ENCODE measurements around the gene C10orf95. TPM values are rescaled to one million over a fixed set of nuclear protein-coding genes. Genes with fewer than 3 reads are reported as not detected.

Gene C10orf95
- total and polyA plus RNA-seq, 10 of the 15 experiments (the other 5 are each of a cell fraction or from before 2014, with no cell fraction given), result 0.06 to 1.1 (median 0.31) TPM

- BruUV-seq (replicated peaks), result no TSS peak
- H3K4me2 ChIP-seq (ENCODE audit: control insufficient read depth, insufficient read depth), result no peak overlapping the region
- DNase-seq (ENCODE audit: low read depth, low spot score) (no peak), ATAC-seq (0 out of 3 replicates have a peak, but pooled peaks have one; percentile 1), FAIRE-seq (no peak)
- H3K9ac ChIP-seq (ENCODE audit: control insufficient read depth, insufficient read depth, low read length), result no peak overlapping the region
- no peaks in the 10 kb centered on the region for H3K9me3 ChIP-seq (replicated peaks; ENCODE audit: control insufficient read depth, insufficient read depth, low read length)
- H4K20me1 ChIP-seq (ENCODE audit: control insufficient read depth, insufficient read depth), result no peaks in the 10 kb centered on the region
- H3K4me1 ChIP-seq (ENCODE audit: control insufficient read depth, insufficient read depth, low read length), result peaks cover 18% of the 10 kb centered on the region
- CTCF ChIA-PET, result interaction anchor here (0.6 to 4.0 kb wide), 9 partner anchors 9 to 320 kb away, joined by 3 to 21 read pairs (median 3); partner anchors contain the start of genes FBXL15 and PPRC1
- TF ChIP-seq CBFB (IDR thresholded peaks at IDR 0.05; ENCODE audit: low read depth) (no peak), RUNX3 (IDR thresholded peaks at IDR 0.05; ENCODE audit: low read length) (0 out of 2 replicates have a peak, but pooled peaks have one; percentile 26), JUNB (IDR thresholded peaks at IDR 0.05) (peak; percentile 60; the same call in 1 of the 2 replicates), DPF2 (IDR thresholded peaks at IDR 0.05) (0 out of 2 replicates have a peak, but pooled peaks have one; percentile 34), YY1 (IDR thresholded peaks at IDR 0.05; ENCODE audit: low read depth, low read length) (peak; percentile 58), PAX5 (IDR thresholded peaks at IDR 0.05; ENCODE audit: borderline replicate concordance, low read depth, low read length) (0 out of 2 replicates have a peak, but pooled peaks have one; percentile 13), EED (IDR thresholded peaks at IDR 0.05; ENCODE audit: low read depth) (peak; percentile 69; the same call in 1 of the 2 replicates), IKZF1 (conservative IDR thresholded peaks at IDR 0.05) (0 out of 2 replicates have a peak, but pooled peaks have one; percentile 40), CREM (IDR thresholded peaks at IDR 0.05; ENCODE audit: low read depth) (no peak), ATF2 (IDR thresholded peaks at IDR 0.05; ENCODE audit: low read length) (peak; percentile 57), ATF7 (IDR thresholded peaks at IDR 0.05; ENCODE audit: low read depth) (peak; percentile 58; the same call in 1 of the 2 replicates), NFXL1 (IDR thresholded peaks at IDR 0.05; ENCODE audit: borderline replicate concordance) (no peak), ETV6 (conservative IDR thresholded peaks at IDR 0.05 in 1 of 2, IDR thresholded peaks at IDR 0.05 in 1 of 2; ENCODE audit: borderline replicate concordance in 1 of 2, low read depth in 1 of 2) (0 out of 4 replicates have a peak, but pooled peaks of 1 of the 2 experiments have one; percentile 15)
- no peak overlapping the region for H2AFZ ChIP-seq (ENCODE audit: control insufficient read depth, low read depth, low read length)
- SMC1A ChIA-PET (ENCODE audit: uncharacterized antibody, unreplicated experiment), result interaction anchor here (0.9 to 3.4 kb wide), 6 partner anchors 9 to 150 kb away, joined by 3 to 23 read pairs (median 5); no protein-coding TSS in a partner anchor
- RAD21 ChIA-PET (ENCODE audit: unreplicated experiment), result interaction anchor here (0.6 kb wide), 1 partner anchor 59 kb away, joined by 7 read pairs; no protein-coding TSS in a partner anchor
- 59% methylated on average over 3 of the region's 3 CpGs for WGBS (ENCODE audit: insufficient coverage, insufficient replicate concordance, low lambda C conversion rate, missing lambda C conversion rate)
- peaks cover 21% of the 10 kb centered on the region for H3K79me2 ChIP-seq (ENCODE audit: control insufficient read depth, insufficient read depth, low read length)
- H3K4me3 ChIP-seq, result no peak overlapping the region
- intact Hi-C loops (cut with micrococcal nuclease; ENCODE audit: unreplicated experiment), result no loop called here
- no peaks in the 10 kb centered on the region; a peak in 1 of 4 replicates for H3K36me3 ChIP-seq (ENCODE audit: control insufficient read depth in 2 of 2, insufficient read depth in 2 of 2, low read length in 1 of 2)
- POLR2A ChIA-PET, result interaction anchor here (0.7 to 6.1 kb wide), 6 partner anchors 9 to 58 kb away, joined by 4 to 69 read pairs (median 18); partner anchors contain the start of gene NFKB2
- H3K27ac ChIP-seq (ENCODE audit: control insufficient read depth, insufficient read depth), result no peak overlapping the region
- H3K27me3 ChIP-seq (replicated peaks in 1 of 2; ENCODE audit: control insufficient read depth in 2 of 2, insufficient read depth in 2 of 2, low read length in 1 of 2), result no peaks in the 10 kb centered on the region
- in situ Hi-C loops (cut with MboI), result no loop called here
Measured at GRCh38 chr10:102452672-102453340, 1.5 kb upstream of the C10orf95 start.
